Measurements from ENCODE around the gene SMAP1.

Gene SMAP1

GRCh38 chr6:70779934-70780333 lies 112.3 kb downstream of the SMAP1 start:
- TF ChIP-seq ZNF274 (IDR thresholded peaks at IDR 0.05; ENCODE audit: low read depth, low read length) (no peak), SUZ12 (IDR thresholded peaks at IDR 0.05; ENCODE audit: extremely low read depth, insufficient read depth, insufficient read length) (no peak), YY1 (IDR thresholded peaks at IDR 0.05; ENCODE audit: insufficient read depth, insufficient read length) (no peak)
- H3K4me3 ChIP-seq (ENCODE audit: insufficient read length, low read depth): no peak overlapping the region

GRCh38 chr6:70790483-70791224 lies 123.0 kb downstream of the SMAP1 start:
- Histone ChIP-seq H3K4me1 (ENCODE audit: insufficient read depth, insufficient read length) (no peaks in the 10 kb centered on the region), H3K36me3 (ENCODE audit: insufficient read depth, insufficient read length, low read length) (no peaks in the 10 kb centered on the region), H3K9ac (ENCODE audit: insufficient read length, low read depth) (no peak overlapping the region), H3K4me3 (ENCODE audit: insufficient read length, low read depth) (no peak overlapping the region), H3K27me3 (ENCODE audit: insufficient read depth, insufficient read length) (no peaks in the 10 kb centered on the region), H3K9me3 (ENCODE audit: insufficient read depth, low read length) (no peaks in the 10 kb centered on the region)
- TF ChIP-seq YY1 (IDR thresholded peaks at IDR 0.05; ENCODE audit: insufficient read depth, insufficient read length): no peak
- no peak for TF ChIP-seq ZNF274 (IDR thresholded peaks at IDR 0.05; ENCODE audit: low read depth, low read length)
- no peak for TF ChIP-seq SUZ12 (IDR thresholded peaks at IDR 0.05; ENCODE audit: extremely low read depth, insufficient read depth, insufficient read length)
- no peak for DNase-seq (ENCODE audit: low read depth, low spot score)

More at GRCh38 chr6:70779934-70780333, 112.3 kb downstream of the SMAP1 start:
- Histone ChIP-seq H3K36me3 (ENCODE audit: insufficient read depth, insufficient read length, low read length) (no peaks in the 10 kb centered on the region), H3K9ac (ENCODE audit: insufficient read length, low read depth) (no peak overlapping the region), H3K9me3 (ENCODE audit: insufficient read depth, low read length) (peaks cover 7% of the 10 kb centered on the region; the same call in 1 of the 2 replicates), H3K4me1 (ENCODE audit: insufficient read depth, insufficient read length) (no peaks in the 10 kb centered on the region), H3K27me3 (ENCODE audit: insufficient read depth, insufficient read length) (no peaks in the 10 kb centered on the region)
- DNase-seq (ENCODE audit: low read depth, low spot score): no peak

- no peak for TF ChIP-seq ZNF274 (IDR thresholded peaks at IDR 0.05; ENCODE audit: low read depth, low read length)
- TF ChIP-seq YY1 (IDR thresholded peaks at IDR 0.05; ENCODE audit: insufficient read depth, insufficient read length): no peak
- Histone ChIP-seq H3K4me1 (ENCODE audit: insufficient read depth, insufficient read length) (no peaks in the 10 kb centered on the region), H3K27me3 (ENCODE audit: insufficient read depth, insufficient read length) (no peaks in the 10 kb centered on the region), H3K9ac (ENCODE audit: insufficient read length, low read depth) (no peak overlapping the region), H3K9me3 (ENCODE audit: insufficient read depth, low read length) (no peaks in the 10 kb centered on the region), H3K4me3 (ENCODE audit: insufficient read length, low read depth) (no peak overlapping the region), H3K36me3 (ENCODE audit: insufficient read depth, insufficient read length, low read length) (no peaks in the 10 kb centered on the region)
- DNase-seq (ENCODE audit: low read depth, low spot score): no peak
Observed at GRCh38 chr6:70797625-70798024, 129.9 kb downstream of the SMAP1 start.

GRCh38 chr6:70806086-70806485 lies 138.4 kb downstream of the SMAP1 start:
- TF ChIP-seq SUZ12 (IDR thresholded peaks at IDR 0.05; ENCODE audit: extremely low read depth, insufficient read depth, insufficient read length): no peak
- no peak for TF ChIP-seq YY1 (IDR thresholded peaks at IDR 0.05; ENCODE audit: insufficient read depth, insufficient read length)
- TF ChIP-seq ZNF274 (IDR thresholded peaks at IDR 0.05; ENCODE audit: low read depth, low read length): no peak
- Histone ChIP-seq H3K9me3 (ENCODE audit: insufficient read depth, low read length) (no peaks in the 10 kb centered on the region), H3K36me3 (ENCODE audit: insufficient read depth, insufficient read length, low read length) (no peaks in the 10 kb centered on the region), H3K27me3 (ENCODE audit: insufficient read depth, insufficient read length) (no peaks in the 10 kb centered on the region), H3K9ac (ENCODE audit: insufficient read length, low read depth) (no peak overlapping the region), H3K4me3 (ENCODE audit: insufficient read length, low read depth) (no peak overlapping the region), H3K4me1 (ENCODE audit: insufficient read depth, insufficient read length) (no peaks in the 10 kb centered on the region)
- DNase-seq (ENCODE audit: low read depth, low spot score): no peak

- Histone ChIP-seq H3K36me3 (ENCODE audit: insufficient read depth, insufficient read length, low read length) (no peaks in the 10 kb centered on the region), H3K27me3 (ENCODE audit: insufficient read depth, insufficient read length) (no peaks in the 10 kb centered on the region), H3K4me1 (ENCODE audit: insufficient read depth, insufficient read length) (no peaks in the 10 kb centered on the region), H3K4me3 (ENCODE audit: insufficient read length, low read depth) (no peak overlapping the region), H3K9me3 (ENCODE audit: insufficient read depth, low read length) (no peaks in the 10 kb centered on the region), H3K9ac (ENCODE audit: insufficient read length, low read depth) (no peak overlapping the region)
- no peak for DNase-seq (ENCODE audit: low read depth, low spot score)
- TF ChIP-seq SUZ12 (IDR thresholded peaks at IDR 0.05; ENCODE audit: extremely low read depth, insufficient read depth, insufficient read length) (no peak), ZNF274 (IDR thresholded peaks at IDR 0.05; ENCODE audit: low read depth, low read length) (no peak), YY1 (IDR thresholded peaks at IDR 0.05; ENCODE audit: insufficient read depth, insufficient read length) (no peak)
Observed at GRCh38 chr6:70811788-70812187, 144.1 kb downstream of the SMAP1 start.

GRCh38 chr6:70813885-70814284 lies 146.2 kb downstream of the SMAP1 start:
- TF ChIP-seq YY1 (IDR thresholded peaks at IDR 0.05; ENCODE audit: insufficient read depth, insufficient read length) (no peak), ZNF274 (IDR thresholded peaks at IDR 0.05; ENCODE audit: low read depth, low read length) (no peak), SUZ12 (IDR thresholded peaks at IDR 0.05; ENCODE audit: extremely low read depth, insufficient read depth, insufficient read length) (no peak)

GRCh38 chr6:70819646-70820045 lies 152.0 kb downstream of the SMAP1 start:
- H3K36me3 ChIP-seq (ENCODE audit: insufficient read depth, insufficient read length, low read length): no peaks in the 10 kb centered on the region
- TF ChIP-seq SUZ12 (IDR thresholded peaks at IDR 0.05; ENCODE audit: extremely low read depth, insufficient read depth, insufficient read length) (no peak), YY1 (IDR thresholded peaks at IDR 0.05; ENCODE audit: insufficient read depth, insufficient read length) (no peak)
- H3K9ac ChIP-seq (ENCODE audit: insufficient read length, low read depth): no peak overlapping the region
- no peak overlapping the region for H3K4me3 ChIP-seq (ENCODE audit: insufficient read length, low read depth)
- no peaks in the 10 kb centered on the region for H3K4me1 ChIP-seq (ENCODE audit: insufficient read depth, insufficient read length)
- H3K9me3 ChIP-seq (ENCODE audit: insufficient read depth, low read length): no peaks in the 10 kb centered on the region
- no peaks in the 10 kb centered on the region for H3K27me3 ChIP-seq (ENCODE audit: insufficient read depth, insufficient read length)
- no peak for DNase-seq (ENCODE audit: low read depth, low spot score)

More at GRCh38 chr6:70813885-70814284, 146.2 kb downstream of the SMAP1 start:
- H3K4me1 ChIP-seq (ENCODE audit: insufficient read depth, insufficient read length): no peaks in the 10 kb centered on the region
- H3K27me3 ChIP-seq (ENCODE audit: insufficient read depth, insufficient read length): no peaks in the 10 kb centered on the region
- no peaks in the 10 kb centered on the region for H3K36me3 ChIP-seq (ENCODE audit: insufficient read depth, insufficient read length, low read length)
- H3K9ac ChIP-seq (ENCODE audit: insufficient read length, low read depth): no peak overlapping the region
- DNase-seq (ENCODE audit: low read depth, low spot score): no peak
- H3K4me3 ChIP-seq (ENCODE audit: insufficient read length, low read depth): no peak overlapping the region
- H3K9me3 ChIP-seq (ENCODE audit: insufficient read depth, low read length): no peaks in the 10 kb centered on the region
